DND-41 (cell line): Measurements from ENCODE around the gene CPA4.
A peak's percentile ranks its signal among the peaks of the same experiment; 100 is the strongest.

Source experiments
- ATAC-seq: fragments of 200-7000 bp; cut with Tn5 transposase; 3 replicates; pipeline ENCODE4 v1.9.1; 2021; ENCODE audit warnings: low read depth; ENCODE audit not compliant: insufficient read depth
- DNase-seq: peaks from one replicate; pipeline ENCODE4 v3.0.0-alpha.2; 2020
- H2AFZ ChIP-seq: 2 replicates; pipeline ENCODE4 v1.6.0; 2012; ENCODE audit warnings: low read depth, low read length
- H3K27ac ChIP-seq: 2 replicates; pipeline ENCODE4 v1.5.1; 2012; ENCODE audit warnings: low read length, inconsistent platforms
- H3K27me3 ChIP-seq: fragments of 200-600 bp; sonication (generic); 2 replicates; pipeline ENCODE4 v1.6.0; 2012; ENCODE audit warnings: low read length, mild to moderate bottlenecking, inconsistent platforms; ENCODE audit not compliant: insufficient read depth, poor library complexity
- H3K36me3 ChIP-seq: 2 replicates; pipeline ENCODE4 v1.5.1; 2012; ENCODE audit warnings: low read length, inconsistent platforms; ENCODE audit not compliant: insufficient read depth
- H3K4me1 ChIP-seq: 2 replicates; pipeline ENCODE4 v1.5.1; 2012; ENCODE audit warnings: mild to moderate bottlenecking, low read length; ENCODE audit not compliant: insufficient read depth
- H3K4me2 ChIP-seq: 2 replicates; pipeline ENCODE4 v1.6.0; 2012; ENCODE audit warnings: mild to moderate bottlenecking, moderate library complexity, low read length, inconsistent platforms; ENCODE audit not compliant: insufficient read depth
- H3K4me3 ChIP-seq, 2 experiments: fragments of 200-600 bp in 1 of 2; shearing (Covaris generic) in 1 of 2; 2 replicates each; pipeline ENCODE4 v1.5.1; 2012 to 2016; ENCODE audit warnings: inconsistent platforms in 2 of 2, low read length in 2 of 2, mild to moderate bottlenecking in 2 of 2, low read depth in 1 of 2, moderate library complexity in 1 of 2
- H3K79me2 ChIP-seq: 2 replicates; pipeline ENCODE4 v1.6.0; 2012; ENCODE audit warnings: low read length, inconsistent platforms; ENCODE audit not compliant: insufficient read depth
- H3K9ac ChIP-seq: 2 replicates; pipeline ENCODE4 v1.6.0; 2012; ENCODE audit warnings: low read depth, mild to moderate bottlenecking, inconsistent platforms, low read length, moderate library complexity
- H3K9me3 ChIP-seq: 2 replicates; pipeline ENCODE4 v1.5.1; 2012; ENCODE audit warnings: low read length, moderate library complexity, mild to moderate bottlenecking, inconsistent platforms; ENCODE audit not compliant: insufficient read depth, severe bottlenecking
- H4K20me1 ChIP-seq: 2 replicates; pipeline ENCODE4 v1.6.0; 2012; ENCODE audit warnings: low read length; ENCODE audit not compliant: insufficient read depth
- CTCF ChIP-seq: IDR thresholded peaks from 2 replicates; pipeline ENCODE4 v1.5.1; 2012; ENCODE audit warnings: borderline replicate concordance, low read length, moderate library complexity, mild to moderate bottlenecking; ENCODE audit not compliant: poor library complexity, severe bottlenecking; ENCODE audit errors: extremely low read depth
- EZH2 ChIP-seq: IDR thresholded peaks from 3 replicates; pipeline ENCODE4 v1.6.1; 2012; ENCODE audit warnings: borderline replicate concordance, low read depth, mild to moderate bottlenecking, moderate library complexity, low read length, inconsistent platforms; ENCODE audit not compliant: severe bottlenecking

CPA4 gene

GRCh38 chr7:130272381-130273080 is 20.4 kb upstream of the CPA4 start:
- Histone ChIP-seq H3K79me2 (no peaks in the 10 kb centered on the region), H3K4me1 (peaks cover 19% of the 10 kb centered on the region), H4K20me1 (no peaks in the 10 kb centered on the region), H3K9me3 (no peaks in the 10 kb centered on the region), H3K27ac (peak overlapping the region; percentile 28; the same call in 1 of the 2 replicates), H3K27me3 (peaks cover 24% of the 10 kb centered on the region), H3K4me2 (peak overlapping the region; percentile 52), H2AFZ (peak overlapping the region; percentile 25), H3K9ac (no peak overlapping the region), H3K36me3 (no peaks in the 10 kb centered on the region), H3K4me3 (peak overlapping the region in 1 of 2 experiments; percentile 11; a peak in 1 of 4 replicates)
- DNase-seq (no peak), ATAC-seq (no peak)
- TF ChIP-seq EZH2: no peak
- no peak for TF ChIP-seq CTCF

GRCh38 chr7:130273081-130273932 is 19.7 kb upstream of the CPA4 start:
- TF ChIP-seq CTCF (no peak), EZH2 (no peak)
- Histone ChIP-seq H4K20me1 (no peaks in the 10 kb centered on the region), H3K4me2 (peak overlapping the region; percentile 52), H3K9ac (no peak overlapping the region), H3K9me3 (no peaks in the 10 kb centered on the region), H3K36me3 (no peaks in the 10 kb centered on the region), H3K4me1 (peaks cover 19% of the 10 kb centered on the region), H3K27me3 (peaks cover 24% of the 10 kb centered on the region), H2AFZ (peak overlapping the region; percentile 25), H3K4me3 (peak overlapping the region in 1 of 2 experiments; percentile 11; a peak in 1 of 4 replicates), H3K79me2 (no peaks in the 10 kb centered on the region), H3K27ac (peak overlapping the region; percentile 28; the same call in 1 of the 2 replicates)
- DNase-seq: peak; percentile 34
- ATAC-seq: peak; percentile 63

DNA sequence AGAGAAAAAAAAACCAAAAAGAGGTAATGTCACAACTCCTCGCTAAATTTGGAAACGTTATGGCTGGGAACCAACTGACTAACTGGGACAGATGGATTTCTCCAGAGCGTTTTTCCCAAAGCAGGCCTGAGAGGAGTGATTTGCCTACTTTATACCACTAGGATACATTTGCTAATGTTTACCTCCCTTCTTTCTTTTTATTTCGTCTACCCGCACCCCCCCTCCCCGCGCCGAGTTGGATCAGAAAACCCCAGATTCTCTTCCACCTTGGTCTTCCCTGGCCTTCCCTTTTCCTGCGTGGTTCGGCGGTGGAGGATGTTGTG is 19.1 kb upstream of the CPA4 start:
- Histone ChIP-seq H3K27ac (no peak overlapping the region), H3K4me3 (no peak overlapping the region), H3K27me3 (peaks cover 24% of the 10 kb centered on the region), H3K36me3 (no peaks in the 10 kb centered on the region), H3K79me2 (no peaks in the 10 kb centered on the region), H2AFZ (no peak overlapping the region), H3K9ac (no peak overlapping the region), H3K9me3 (no peaks in the 10 kb centered on the region), H3K4me2 (no peak overlapping the region), H3K4me1 (peaks cover 19% of the 10 kb centered on the region), H4K20me1 (no peaks in the 10 kb centered on the region)
- ATAC-seq: no peak
- no peak for DNase-seq
- TF ChIP-seq CTCF: no peak
- peak; percentile 44 for TF ChIP-seq EZH2
